NK-92 (cell line): ENCODE data around the gene ARF3.

Experiments used
- DNase-seq: peaks from one replicate; lab custom pipeline; 2025; ENCODE audit not compliant: unreplicated experiment; lab: John Stamatoyannopoulos, UW

The ARF3 gene

GRCh38 chr12:48967991-48968390, 10.7 kb upstream of the ARF3 start:
- DNase-seq = no peak

DNA sequence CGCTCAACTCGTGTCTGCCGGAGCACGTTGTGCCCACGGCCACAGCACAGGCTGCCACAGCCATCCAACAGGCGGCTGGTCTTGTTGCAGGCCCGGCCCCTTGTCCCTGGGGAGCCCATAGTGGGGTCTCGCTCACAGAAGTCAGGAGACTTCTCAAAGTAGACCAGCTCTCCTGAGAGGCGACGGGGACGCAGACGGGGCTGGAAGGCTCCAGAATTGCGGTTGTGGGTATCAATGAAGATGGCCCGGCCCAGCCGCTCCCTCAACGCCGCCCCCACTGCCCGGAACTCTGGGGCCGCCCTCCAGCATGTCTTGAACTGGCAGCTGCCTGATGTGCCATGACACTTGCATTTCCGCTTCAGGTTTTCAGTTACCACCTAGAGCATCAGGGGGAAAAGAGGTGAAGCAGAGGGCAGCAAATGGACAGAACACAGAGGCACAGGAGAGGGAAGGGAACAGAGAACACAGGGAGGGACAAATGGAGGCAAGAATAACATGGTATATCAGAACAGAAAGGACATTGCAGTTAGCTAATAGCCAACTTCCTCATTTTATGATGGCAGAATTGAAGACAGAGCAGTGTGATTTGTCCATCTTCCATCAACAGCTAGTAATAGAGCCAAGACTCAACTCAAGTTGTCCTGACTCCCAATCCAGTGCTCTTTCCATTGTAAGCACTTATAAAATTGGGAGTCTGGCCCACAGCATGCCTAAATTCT, 9.0 kb upstream of the ARF3 start:
- no peak for DNase-seq

- DNase-seq = no peak
Observed at GRCh38 chr12:48965298-48965838, 8.1 kb upstream of the ARF3 start.

DNA sequence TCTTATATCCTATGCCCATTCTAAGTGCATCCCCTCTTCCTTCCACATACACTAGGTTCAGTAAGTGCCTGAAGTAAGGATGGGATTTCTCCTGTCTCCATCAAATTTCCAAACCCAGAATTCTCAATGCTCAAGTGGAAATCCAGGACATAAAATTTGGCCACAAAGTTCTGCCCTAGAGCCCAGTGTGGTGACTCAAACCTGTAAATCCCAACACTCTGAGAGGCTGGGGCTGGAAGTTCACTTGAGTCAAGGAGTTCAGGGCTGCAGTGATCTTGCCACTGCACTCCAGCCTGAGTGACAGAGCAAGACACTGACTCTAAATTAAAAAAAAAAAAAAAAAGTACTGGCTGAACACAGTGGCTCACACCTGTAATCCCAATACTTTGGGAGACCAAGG, 4.5 kb upstream of the ARF3 start:
- no peak for DNase-seq

DNA sequence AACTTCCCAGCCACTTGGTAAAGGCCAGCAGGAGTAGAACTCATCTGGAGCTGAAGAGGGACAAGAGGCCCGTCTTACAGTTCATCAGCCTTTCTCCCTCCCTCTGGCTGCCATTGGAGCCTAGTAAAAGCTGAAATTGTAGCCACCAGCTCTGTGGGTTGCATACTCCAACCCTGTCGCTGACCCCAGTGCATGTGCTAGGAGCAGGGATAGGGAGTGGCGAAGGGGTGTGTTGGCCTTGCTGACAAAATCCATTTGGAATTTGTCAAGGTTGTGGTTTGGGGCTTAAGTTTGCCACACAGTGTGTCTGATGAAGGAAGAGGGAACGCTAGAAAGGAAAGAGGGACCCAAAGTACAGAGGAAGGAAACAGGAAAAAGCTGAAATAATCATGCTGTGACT, 4.0 kb upstream of the ARF3 start:
- no peak for DNase-seq

- no peak for DNase-seq
Observed at GRCh38 chr12:48960834-48961233, 3.5 kb upstream of the ARF3 start.

- no peak for DNase-seq
Observed at GRCh38 chr12:48958049-48958388, 732 bp upstream of the ARF3 start.

GRCh38 chr12:48956279-48957140, 777 bp downstream of the ARF3 start:
- no peak for DNase-seq

DNA sequence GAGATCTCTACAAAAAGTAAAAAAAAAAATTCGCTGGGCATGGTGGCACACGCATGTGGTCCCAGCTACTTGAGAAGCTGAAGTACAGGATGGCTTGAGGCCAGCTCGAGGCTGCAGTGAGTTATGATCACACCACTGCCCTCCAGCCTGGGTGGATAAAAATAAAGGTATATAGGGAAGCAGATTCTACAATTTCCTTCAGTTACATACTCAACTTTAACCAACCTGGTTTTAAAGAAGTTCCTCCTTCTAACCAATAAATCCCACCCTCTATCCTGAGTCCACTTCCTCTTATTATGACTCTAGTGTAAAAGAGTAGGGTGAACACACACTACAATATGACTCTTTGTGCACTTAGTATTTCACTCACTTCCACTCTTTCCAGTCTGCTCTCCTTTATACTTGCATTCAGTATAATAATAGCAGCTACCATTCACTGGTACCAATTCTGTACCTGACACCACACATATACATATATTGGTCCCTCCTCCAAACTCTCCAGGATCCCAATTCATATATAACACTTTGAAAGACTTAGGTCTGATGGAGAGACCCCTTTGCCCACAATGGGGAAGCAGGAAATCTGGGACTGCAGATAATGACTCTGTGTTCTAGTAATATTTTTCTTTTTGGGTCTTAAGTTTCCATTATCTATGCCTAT, 2.3 kb downstream of the ARF3 start:
- no peak for DNase-seq

GRCh38 chr12:48954061-48954460, 3.2 kb downstream of the ARF3 start:
- DNase-seq = no peak

GRCh38 chr12:48952691-48953090, 4.6 kb downstream of the ARF3 start:
- DNase-seq = no peak

DNA sequence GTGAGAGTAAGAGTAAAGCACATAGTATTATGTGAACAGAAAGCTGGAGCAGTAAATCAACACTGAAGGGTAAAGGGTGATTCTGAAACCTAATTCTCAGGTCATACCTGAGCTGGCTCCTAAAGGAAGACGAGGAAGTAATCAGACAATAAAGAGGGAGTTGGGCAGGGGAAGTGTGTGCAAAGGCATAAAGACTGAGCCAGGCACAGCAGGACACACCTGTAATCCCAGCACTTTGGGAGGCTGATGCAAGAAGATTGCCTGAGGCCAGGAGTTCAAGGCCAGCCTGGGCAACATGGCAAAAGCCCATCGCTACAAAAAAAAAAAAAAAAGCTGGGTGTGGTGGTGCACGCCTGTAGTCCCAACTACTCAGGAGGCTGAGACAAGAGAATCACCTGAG, 9.6 kb downstream of the ARF3 start:
- no peak for DNase-seq

DNA sequence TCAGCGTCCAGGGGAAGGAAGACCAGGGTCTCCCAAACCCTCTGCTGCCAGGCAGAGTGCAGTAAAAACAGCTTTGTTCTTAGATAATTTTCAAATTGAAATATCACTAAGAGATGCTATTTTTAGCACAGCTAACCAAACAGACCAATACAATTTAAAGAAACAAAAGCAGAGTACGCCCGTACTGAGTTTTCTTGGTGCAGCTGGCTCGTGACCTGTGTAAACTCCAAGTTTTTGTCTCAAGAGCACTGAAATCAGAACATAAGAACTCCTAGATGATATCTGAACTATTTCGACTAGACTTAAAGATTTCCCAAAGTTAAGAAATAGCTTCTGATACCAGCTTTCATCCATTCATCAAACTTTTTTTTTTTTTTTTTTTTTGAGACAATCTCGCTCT, 10.3 kb downstream of the ARF3 start:
- no peak for DNase-seq

DNA sequence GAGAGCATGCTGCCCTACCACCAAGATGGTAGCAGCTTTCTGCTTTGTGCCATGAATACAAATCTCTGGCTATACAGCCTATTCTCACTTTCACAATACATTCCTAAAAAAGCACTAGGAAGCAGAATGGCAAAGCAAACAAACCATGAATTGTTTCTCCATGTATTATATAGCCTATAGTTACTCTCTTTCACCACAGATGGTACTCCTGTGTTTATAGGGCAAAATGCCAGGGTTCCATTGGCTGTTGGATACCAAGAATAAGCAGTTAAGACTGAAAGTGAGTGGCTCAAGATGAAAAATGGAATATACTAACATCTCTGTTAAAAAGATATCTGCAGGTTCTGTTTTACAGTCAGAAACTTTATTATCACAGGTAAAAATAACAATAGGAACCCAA, 11.1 kb downstream of the ARF3 start:
- no peak for DNase-seq

DNA sequence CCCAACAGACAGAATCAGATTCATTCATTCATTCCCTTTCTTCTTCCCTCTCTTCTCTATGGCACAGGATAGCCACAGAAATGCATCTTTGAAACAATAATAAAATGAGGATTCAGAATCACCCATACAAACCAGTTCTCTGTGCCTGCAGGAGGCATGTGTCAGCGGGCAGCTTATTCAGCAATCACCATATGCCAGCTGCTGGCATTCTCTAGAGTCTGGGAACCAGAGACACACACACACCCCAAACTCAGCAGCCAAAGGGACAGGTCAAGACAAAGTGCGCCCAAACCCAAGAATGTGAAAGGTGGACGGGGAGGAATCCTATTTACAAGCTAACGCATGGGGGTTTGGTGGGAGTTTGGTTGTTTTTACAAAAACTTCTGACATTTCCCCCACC, 14.1 kb downstream of the ARF3 start:
- DNase-seq = no peak

- no peak for DNase-seq
Observed at GRCh38 chr12:48940181-48940580, 17.1 kb downstream of the ARF3 start.

GRCh38 chr12:48938805-48939204, 18.5 kb downstream of the ARF3 start:
- no peak for DNase-seq

DNA sequence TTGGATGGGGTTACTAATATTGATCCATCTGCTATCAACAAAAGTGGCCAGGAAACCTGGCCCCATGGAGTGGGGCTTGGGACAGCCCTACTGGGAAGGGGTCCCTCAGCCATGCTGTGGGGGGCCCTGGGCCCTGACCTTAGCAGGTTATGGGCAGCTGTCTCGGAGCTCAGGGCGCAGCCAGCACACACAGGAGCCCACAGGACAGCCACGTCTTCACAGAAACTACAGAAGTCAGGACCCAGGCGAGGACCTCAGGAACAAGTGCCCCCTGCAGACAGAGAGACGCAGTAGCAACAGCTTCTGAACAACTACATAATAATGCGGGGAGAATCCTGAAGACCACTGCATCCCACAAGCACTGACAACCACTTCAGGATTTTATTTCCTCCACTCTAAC, 20.1 kb downstream of the ARF3 start:
- DNase-seq = no peak

DNA sequence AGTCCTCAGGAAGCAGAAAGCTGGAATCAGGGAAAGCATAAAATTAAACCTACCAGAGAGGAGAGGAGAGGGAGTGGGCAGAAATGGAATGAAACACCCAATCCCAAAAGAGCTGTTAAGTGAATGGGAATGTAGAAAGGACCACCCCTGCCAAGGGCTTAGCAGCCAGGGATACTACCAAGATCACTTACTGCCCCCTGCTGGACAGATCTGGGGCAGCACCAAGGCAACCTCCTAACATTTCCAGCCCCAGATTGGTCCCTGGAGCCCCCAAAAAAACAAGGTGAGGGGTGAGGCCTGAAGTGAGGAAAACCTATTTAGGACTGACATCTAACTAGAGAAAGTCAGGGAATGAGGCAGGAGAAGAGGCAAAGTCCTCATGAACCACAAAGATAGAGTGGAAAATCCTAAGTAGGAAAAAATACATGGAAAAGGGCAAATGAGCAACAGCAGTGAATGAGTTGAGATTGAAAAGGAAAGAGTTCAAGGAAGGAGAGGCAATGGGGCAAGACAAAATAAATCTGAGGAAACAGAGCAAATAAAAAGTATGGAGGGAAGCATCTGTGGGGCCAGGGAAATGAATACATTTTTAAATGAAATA, 20.8 kb downstream of the ARF3 start:
- DNase-seq = no peak

- DNase-seq = no peak
Observed at GRCh38 chr12:48934312-48934706, 23.0 kb downstream of the ARF3 start.

- DNase-seq = no peak
Observed at GRCh38 chr12:48933664-48934311, 23.5 kb downstream of the ARF3 start.
